ENCODE results near the gene RNF187. TPM values are rescaled to one million over a fixed set of nuclear protein-coding genes. Genes with fewer than 3 reads are reported as not detected.

The RNF187 gene
- 51.0 to 110 TPM (median 87.5 TPM) in 5 replicates for total RNA-seq (2022; extraction: Qiagen RNA extraction; ENCODE audit: low read depth)

DNA sequence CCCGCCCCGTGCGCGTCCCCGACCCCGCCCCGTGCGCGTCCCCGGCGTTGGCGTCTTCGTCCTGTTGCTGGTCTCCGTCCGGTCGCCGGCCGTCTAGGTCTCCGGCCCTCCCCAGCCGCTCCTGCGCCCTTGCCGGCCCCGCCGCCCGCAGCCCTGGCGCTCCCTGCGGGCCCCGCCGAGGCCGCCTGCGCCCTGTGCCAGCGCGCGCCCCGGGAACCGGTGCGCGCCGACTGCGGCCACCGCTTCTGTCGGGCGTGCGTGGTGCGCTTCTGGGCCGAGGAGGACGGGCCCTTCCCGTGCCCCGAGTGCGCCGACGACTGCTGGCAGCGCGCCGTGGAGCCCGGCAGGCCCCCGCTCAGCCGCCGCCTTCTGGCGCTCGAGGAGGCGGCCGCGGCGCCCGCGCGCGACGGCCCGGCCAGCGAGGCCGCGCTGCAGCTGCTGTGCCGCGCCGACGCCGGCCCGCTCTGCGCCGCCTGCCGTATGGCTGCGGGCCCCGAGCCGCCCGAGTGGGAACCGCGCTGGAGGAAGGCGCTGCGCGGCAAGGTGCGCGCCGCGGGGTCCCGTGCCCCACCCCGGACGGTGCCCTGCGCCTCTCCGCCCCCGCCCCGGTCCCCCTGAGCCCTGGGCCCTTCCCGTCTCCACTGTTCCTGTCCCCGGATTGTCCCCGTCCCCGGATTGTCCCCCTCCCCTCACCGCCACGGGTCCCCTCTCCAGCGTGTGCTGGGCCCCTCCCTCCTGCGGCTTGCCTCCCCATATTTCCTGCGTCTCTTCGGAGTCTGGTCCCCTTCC, at the start of gene RNF187:
Gene RNF187 (plus strand): TSS at position 47 of the 789 bp plus-strand sequence.

Other genes with a start within 250 kb of the RNF187 start
- 21.3 to 39.0 TPM (median 36.3 TPM) in 5 replicates for gene TRIM11, start 80.5 kb upstream of the RNF187 start, total RNA-seq (2022; extraction: Qiagen RNA extraction; ENCODE audit: low read depth)
- not detected in 5 replicates for gene TRIM17, start 70.5 kb upstream of the RNF187 start, total RNA-seq (2022; extraction: Qiagen RNA extraction; ENCODE audit: low read depth)
- 4.3 to 8.4 TPM (median 7.6 TPM) in 5 replicates for gene RHOU, start 248.1 kb downstream of the RNF187 start, total RNA-seq (2022; extraction: Qiagen RNA extraction; ENCODE audit: low read depth)